Spleen (tissue), 7 donors: ENCODE results near the gene SDSL.

Experiments used
- CTCF ChIP-seq, 11 experiments: fragments of 200-600 bp in 7 of 11; fragments of 450-650 bp in 4 of 11; sonication (generic) in 4 of 11; IDR thresholded peaks in 8 of 11; conservative IDR thresholded peaks in 3 of 11; 1 replicate in 7 of 11; 2 replicates in 4 of 11; pipeline versions ENCODE4 v1.4.0 to v1.8.0; 2016 to 2021; ENCODE audit warnings: antibody characterized with exemption in 11 of 11, inconsistent platforms in 4 of 11, mild to moderate bottlenecking in 1 of 11
- POLR2A ChIP-seq, 3 donors: fragments of 450-650 bp; IDR thresholded peaks; one replicate each; pipeline ENCODE4 v1.5.1; 2017; ENCODE audit warnings: antibody characterized with exemption in 3 of 3, mild to moderate bottlenecking in 1 of 3
- donor health status: DM: no; HTN: no; CAD: no; lungs with moderate emphysema.
- donor health status: DM: no; HTN: no; CAD: no.
- donor health status: DM: no; HTN: no; CAD: no.

- no peak for TF ChIP-seq CTCF (IDR thresholded peaks at IDR 0.05 in 8 of 11, conservative IDR thresholded peaks at IDR 0.05 in 3 of 11)
- no peak for TF ChIP-seq POLR2A (IDR thresholded peaks at IDR 0.05)
These were observed 2.3 kb downstream of the SDSL start for GRCh38 chr12:113424456-113424855.
